Activated CD4-positive, alpha-beta T cell treated with anti-CD3 and anti-CD28 coated beads, Interleukin-2, Interleukin-6, amounts not matched to agents 100 ng/mL and 50 ng/mL, durations not matched to agents 16 hours and 8 hours (primary cell): Measurements from ENCODE around the gene AOC2.
"Not testable (repeated sequence)": the region's sequence is repeated elsewhere in the genome, so short reads cannot be mapped to it uniquely, and the experiment has no call there.

Source experiments
- DNase-seq: peaks from one replicate; pipeline ENCODE4 v3.0.0-alpha.2; 2020

The AOC2 gene

GRCh38 chr17:42855048-42855596 is 10.7 kb downstream of the AOC2 start:
- no peak for DNase-seq

- not testable (repeated sequence) for DNase-seq
Measured at GRCh38 chr17:42856093-42856492, 11.7 kb downstream of the AOC2 start.

GRCh38 chr17:42856516-42856915 is 12.1 kb downstream of the AOC2 start:
- not testable (repeated sequence) for DNase-seq

- no peak for DNase-seq
Measured at GRCh38 chr17:42857389-42857788, 13.0 kb downstream of the AOC2 start.

GRCh38 chr17:42865638-42866094 is 21.3 kb downstream of the AOC2 start:
- DNase-seq, result no peak

- no peak for DNase-seq
Measured at GRCh38 chr17:42866216-42866615, 21.8 kb downstream of the AOC2 start.

- no peak for DNase-seq
Measured at GRCh38 chr17:42866631-42867575, 22.5 kb downstream of the AOC2 start.

GRCh38 chr17:42867694-42868261 is 23.4 kb downstream of the AOC2 start:
- not testable (repeated sequence) for DNase-seq

GRCh38 chr17:42868338-42868737 is 24.0 kb downstream of the AOC2 start:
- DNase-seq, result no peak

GRCh38 chr17:42871647-42872046 is 27.3 kb downstream of the AOC2 start:
- DNase-seq, result no peak

- no peak for DNase-seq
Measured at GRCh38 chr17:42872251-42872965, 28.0 kb downstream of the AOC2 start.

- DNase-seq, result no peak
Measured at GRCh38 chr17:42873315-42873714, 28.9 kb downstream of the AOC2 start.

- not testable (repeated sequence) for DNase-seq
Measured at GRCh38 chr17:42873932-42874695, 29.7 kb downstream of the AOC2 start.

GRCh38 chr17:42877037-42877436 is 32.7 kb downstream of the AOC2 start:
- no peak for DNase-seq

GRCh38 chr17:42878123-42878880 is 33.9 kb downstream of the AOC2 start:
- DNase-seq, result no peak

GRCh38 chr17:42878924-42879595 is 34.7 kb downstream of the AOC2 start:
- DNase-seq, result no peak

GRCh38 chr17:42879596-42879985 is 35.2 kb downstream of the AOC2 start:
- no peak for DNase-seq

GRCh38 chr17:42880776-42881310 is 36.5 kb downstream of the AOC2 start:
- DNase-seq, result no peak

GRCh38 chr17:42881706-42882105 is 37.3 kb downstream of the AOC2 start:
- not testable (repeated sequence) for DNase-seq

- no peak for DNase-seq
Measured at GRCh38 chr17:42882166-42882565, 37.8 kb downstream of the AOC2 start.
